ENCODE measurements around the gene SERINC5.
"Not testable (repeated sequence)": the region's sequence is repeated elsewhere in the genome, so short reads cannot be mapped to it uniquely, and the experiment has no call there.

SERINC5 gene

DNA sequence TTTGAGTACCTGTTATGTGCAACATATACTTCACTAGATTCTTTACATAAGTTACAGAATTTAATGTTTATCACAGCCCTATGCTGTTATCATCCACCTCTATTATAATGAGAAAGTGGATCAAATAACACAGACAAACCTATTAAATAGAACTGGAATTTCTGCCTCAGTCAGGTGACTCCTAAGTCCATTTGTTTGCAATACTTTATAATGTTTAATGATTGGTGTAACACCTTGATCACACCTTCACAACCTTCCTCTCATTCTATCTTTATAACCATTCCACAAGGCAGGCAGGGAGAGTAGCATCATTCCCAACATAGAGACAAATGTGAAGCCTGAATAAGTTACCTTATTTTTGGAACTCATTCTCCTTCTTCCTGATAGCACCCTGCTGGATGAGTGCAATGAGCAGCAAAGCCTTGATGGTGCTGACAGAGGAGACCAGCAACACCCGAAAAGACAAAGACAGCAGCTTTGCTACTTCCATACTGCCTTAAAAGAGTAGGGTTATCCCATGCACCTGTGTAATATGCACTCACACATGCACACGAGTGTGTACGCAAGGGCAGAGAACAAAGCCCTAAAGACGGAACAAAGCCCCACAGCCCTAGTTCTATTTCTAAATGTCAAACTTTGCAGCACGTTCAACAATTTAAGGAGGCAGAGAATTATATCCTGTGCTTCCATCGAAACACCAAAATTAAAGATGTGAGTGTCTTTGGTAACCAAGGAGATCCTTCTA is 30.5 kb downstream of the SERINC5 start:
- no peak for DNase-seq

- no peak for DNase-seq
Observed at GRCh38 chr5:80223561-80223960, 32.3 kb downstream of the SERINC5 start.

- no peak for DNase-seq
Observed at GRCh38 chr5:80220245-80220897, 35.5 kb downstream of the SERINC5 start.

DNA sequence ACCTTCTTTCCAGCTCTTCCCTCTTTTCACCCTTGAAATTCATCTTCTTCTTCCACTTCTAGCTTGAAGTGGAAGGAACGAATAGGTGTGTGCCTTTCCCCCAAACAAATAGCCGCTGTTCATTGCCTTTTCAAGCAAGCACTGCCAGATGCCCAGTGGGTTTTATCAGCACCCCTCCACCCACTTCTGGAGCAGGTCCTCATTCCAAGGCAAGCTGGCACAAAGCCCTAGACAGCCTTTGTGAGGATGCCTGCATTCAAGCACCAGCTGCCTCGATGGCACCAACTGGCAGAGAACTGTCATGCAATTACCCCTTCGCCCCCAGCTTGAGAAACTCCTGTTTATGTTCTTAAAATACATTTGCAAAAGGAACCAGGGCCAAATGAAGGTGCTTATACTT is 36.5 kb downstream of the SERINC5 start:
- no peak for DNase-seq

GRCh38 chr5:80217667-80218066 is 38.2 kb downstream of the SERINC5 start:
- DNase-seq: no peak

- no peak for DNase-seq
Observed at GRCh38 chr5:80216753-80217596, 38.9 kb downstream of the SERINC5 start.

- DNase-seq: no peak
Observed at GRCh38 chr5:80216096-80216495, 39.8 kb downstream of the SERINC5 start.

DNA sequence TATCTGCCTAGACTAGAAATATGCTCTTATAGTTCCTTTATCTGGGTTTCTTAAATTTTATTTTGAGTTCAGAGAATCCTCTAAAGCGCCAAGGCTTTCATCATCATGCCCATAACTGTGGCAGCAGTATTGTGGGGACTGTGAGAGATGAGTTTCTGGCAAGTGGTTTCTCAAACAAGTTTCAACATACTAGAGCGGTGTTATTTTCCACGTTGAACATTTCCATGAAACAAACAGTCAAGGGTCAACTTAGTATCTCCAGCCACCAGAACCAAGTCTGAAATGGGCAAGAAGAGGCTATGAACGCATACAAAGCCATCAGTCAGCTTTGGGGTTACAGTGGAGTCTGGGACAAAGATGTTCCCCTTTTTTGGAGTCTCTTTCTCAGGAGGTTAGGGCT is 40.3 kb downstream of the SERINC5 start:
- DNase-seq: no peak

GRCh38 chr5:80213466-80213865 is 42.4 kb downstream of the SERINC5 start:
- DNase-seq: no peak

DNA sequence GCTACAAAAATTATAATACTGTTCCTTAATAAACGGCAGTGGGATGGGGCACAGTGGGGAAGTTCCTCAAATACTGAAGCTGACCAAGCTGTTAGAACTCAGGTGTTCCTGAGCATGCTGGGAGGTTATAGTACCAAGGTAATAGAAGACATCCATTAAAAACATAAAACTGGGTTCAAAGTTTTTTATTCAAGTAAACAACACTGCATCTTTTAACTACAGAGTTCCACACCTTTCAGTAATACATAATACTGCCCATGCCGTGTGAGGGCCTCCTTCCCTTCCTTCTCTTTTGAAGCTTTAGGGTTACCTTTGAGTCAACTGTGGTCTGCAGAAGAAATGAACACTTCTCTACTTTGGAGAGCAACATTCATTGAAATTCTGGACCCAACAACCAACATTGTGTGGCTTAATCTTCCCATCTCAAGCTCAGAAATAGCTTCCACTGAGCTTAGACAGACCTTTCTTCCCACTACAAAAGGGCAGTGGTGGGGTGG is 43.6 kb downstream of the SERINC5 start:
- DNase-seq: no peak

DNA sequence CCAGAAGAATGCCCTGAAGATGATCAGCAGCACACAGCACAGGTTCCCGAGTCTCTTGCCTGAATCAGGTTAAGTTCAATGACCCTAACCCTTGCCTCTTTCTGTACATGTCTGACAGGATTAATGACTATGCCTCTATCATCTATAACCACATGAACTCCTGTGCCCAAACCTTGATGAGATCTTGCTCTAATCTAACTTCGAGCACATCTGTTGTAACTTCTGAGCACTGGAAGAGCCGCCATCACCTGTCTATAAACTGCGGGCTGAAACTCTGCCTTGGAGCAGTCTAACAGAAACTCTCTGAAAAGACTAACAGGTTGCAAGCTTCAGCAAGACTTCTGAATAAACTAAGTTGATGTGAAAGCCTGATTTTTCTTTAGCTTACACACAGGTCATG is 44.5 kb downstream of the SERINC5 start:
- no peak for DNase-seq

- DNase-seq: no peak
Observed at GRCh38 chr5:80210014-80210413, 45.8 kb downstream of the SERINC5 start.

DNA sequence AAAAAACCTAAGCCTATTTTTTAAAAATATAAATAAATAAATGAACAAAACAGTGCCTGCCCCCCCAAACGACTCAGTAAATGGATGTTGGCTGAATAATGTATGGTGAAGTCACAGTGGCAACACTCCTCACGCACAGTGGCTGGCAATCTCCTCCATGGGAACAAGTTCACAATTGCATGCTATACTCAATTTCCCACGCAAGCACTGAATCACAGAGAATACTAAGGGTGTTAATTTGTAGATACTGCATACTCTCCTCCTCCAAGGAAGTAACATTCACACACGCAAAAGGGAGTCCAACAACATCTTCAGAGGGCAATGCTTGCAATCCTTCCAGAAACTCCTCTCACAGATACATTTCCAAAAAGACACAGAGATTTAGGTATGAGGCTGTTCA is 47.5 kb downstream of the SERINC5 start:
- no peak for DNase-seq

- DNase-seq: no peak
Observed at GRCh38 chr5:80207832-80208231, 48.0 kb downstream of the SERINC5 start.

DNA sequence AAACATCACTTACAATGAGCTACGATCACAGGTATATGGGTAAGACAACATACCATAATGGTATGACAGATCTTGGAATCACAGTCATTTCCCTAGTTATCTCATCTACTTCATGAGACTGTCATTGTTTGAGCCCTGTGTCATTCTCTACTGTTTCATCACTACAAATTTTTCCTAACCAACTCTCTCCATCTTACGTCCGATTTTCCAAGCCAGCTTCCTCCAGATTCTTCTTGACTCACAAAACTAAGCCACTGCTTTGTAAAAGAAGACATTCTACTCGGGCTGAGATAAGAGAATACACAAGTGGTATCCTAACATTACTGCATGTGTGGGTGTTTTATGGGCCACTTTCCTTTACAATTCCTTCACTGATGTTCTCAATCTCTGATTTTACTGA is 49.6 kb downstream of the SERINC5 start:
- no peak for DNase-seq

DNA sequence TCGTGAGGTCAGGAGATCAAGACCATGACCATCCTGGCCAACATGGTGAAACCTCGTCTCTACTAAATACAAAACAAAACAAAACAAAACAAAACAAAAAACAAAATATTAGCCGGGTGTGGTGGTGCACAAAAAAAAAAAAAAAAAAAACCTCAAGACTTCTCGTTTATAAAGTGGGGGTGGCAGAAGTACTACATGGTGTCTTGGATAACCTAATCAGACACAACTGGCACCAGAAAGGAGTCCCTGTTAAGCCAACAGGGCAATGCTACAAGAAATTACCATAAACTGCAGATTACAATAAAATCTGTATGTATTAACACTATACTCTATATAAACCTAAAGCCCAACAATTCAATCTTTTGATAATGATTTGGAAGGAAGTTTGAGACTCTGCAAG is 50.0 kb downstream of the SERINC5 start:
- no peak for DNase-seq

GRCh38 chr5:80204808-80205614 is 50.8 kb downstream of the SERINC5 start:
- DNase-seq: no peak

- not testable (repeated sequence) for DNase-seq
Observed at GRCh38 chr5:80201763-80202162, 54.1 kb downstream of the SERINC5 start.

GRCh38 chr5:80198920-80199319 is 56.9 kb downstream of the SERINC5 start:
- DNase-seq: no peak

DNA sequence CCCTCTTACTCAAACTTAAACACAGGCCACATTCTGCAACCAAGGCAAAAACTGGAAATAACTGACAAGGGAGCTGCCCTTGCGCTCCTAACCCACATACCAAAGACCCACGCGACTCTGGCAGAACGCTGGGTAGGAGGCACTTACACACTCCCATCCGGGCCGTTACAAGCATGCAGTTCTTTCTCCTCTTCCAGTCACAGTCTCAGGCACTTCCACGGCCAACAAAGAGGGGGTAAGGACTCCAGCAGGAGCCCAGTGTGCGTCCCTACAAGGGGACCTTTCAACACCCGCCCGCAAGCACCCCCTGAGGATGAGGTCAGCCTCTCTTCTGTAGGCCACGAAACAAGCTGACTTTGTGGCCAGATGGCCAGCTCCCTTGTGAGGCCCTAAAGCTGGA is 57.4 kb downstream of the SERINC5 start:
- DNase-seq: no peak

DNA sequence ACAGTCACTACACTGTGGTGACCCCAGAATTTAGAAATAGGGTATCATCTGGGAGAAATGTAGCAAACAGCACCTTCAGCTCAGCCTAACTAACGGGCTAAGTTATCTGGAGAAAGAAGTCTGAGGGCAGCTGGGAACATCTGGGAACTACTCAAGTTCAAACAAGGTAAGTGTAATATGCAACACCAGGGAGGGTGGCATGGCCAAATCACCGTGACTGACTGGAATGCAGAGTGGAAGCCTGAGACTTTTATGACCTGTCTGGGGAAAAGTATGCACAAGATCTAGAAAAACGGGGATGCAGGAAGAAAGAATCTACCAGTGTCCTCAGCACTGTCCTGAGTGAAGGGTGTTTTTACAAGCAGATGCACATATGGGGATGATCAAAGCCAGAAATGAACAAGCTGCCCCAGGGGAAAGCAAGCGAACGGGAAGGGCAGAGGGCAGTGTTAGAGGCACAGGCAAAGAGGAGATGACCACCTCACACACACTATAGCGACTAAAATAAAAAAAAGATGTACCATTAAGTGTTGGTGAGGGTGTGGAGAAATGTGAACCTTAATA is 59.9 kb downstream of the SERINC5 start:
- DNase-seq: no peak

DNA sequence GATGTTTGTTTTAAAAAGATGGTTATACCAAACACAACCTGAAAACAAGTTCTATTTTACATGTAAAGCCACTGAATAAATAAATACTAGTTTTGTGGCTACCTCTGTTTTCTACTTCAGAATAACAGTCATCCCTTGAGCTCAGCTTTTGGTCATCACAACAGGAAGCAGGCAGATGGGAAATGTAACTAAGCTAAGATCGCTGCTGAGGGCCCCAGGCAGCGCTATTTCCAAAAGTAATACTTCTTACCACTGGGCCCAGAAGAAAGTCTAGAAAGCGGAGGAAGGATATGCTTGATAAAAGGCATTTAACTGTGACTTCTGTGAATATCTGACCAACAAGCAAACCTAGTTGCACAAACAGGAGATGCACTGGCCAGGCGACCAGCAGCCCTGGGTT is 61.4 kb downstream of the SERINC5 start:
- DNase-seq: no peak
